ENCODE results near the gene AMBN.
"Not testable (repeated sequence)": the region's sequence is repeated elsewhere in the genome, so short reads cannot be mapped to it uniquely, and the experiment has no call there.

GRCh38 chr4:70650741-70651140 is 58.7 kb downstream of the AMBN start:
- not testable (repeated sequence) for TF ChIP-seq EZH2 (IDR thresholded peaks at IDR 0.05; ENCODE audit: borderline replicate concordance, low read depth, low read length); ZFX (CRISPR knock-in tag; IDR thresholded peaks at IDR 0.05); L3MBTL2 (IDR thresholded peaks at IDR 0.05); ZNF143 (CRISPR knock-in tag; IDR thresholded peaks at IDR 0.05); MAFF (IDR thresholded peaks at IDR 0.05; ENCODE audit: low read length)

All from K562 (cell line).